Parathyroid adenoma (tissue), 2 donors: Measurements from ENCODE around the gene CLDN15.
"Not testable (repeated sequence)": the region's sequence is repeated elsewhere in the genome, so short reads cannot be mapped to it uniquely, and the experiment has no call there.

ENCODE experiments used
- H2AFZ ChIP-seq: fragments of 300-600 bp; sonication (generic); one replicate; pipeline ENCODE4 v1.7.0; 2017; ENCODE audit warnings: antibody characterized with exemption, mild to moderate bottlenecking
- H3K27ac ChIP-seq: fragments of 300-600 bp; sonication (generic); one replicate; pipeline ENCODE4 v1.7.0; 2017
- H3K27me3 ChIP-seq: fragments of 300-600 bp; sonication (generic); one replicate; pipeline ENCODE4 v1.7.0; 2017; ENCODE audit warnings: low read length; ENCODE audit not compliant: control insufficient read depth, insufficient read depth
- H3K36me3 ChIP-seq: fragments of 300-600 bp; sonication (generic); one replicate; pipeline ENCODE4 v1.7.0; 2017; ENCODE audit warnings: low read length; ENCODE audit not compliant: control insufficient read depth, insufficient read depth
- H3K4me1 ChIP-seq: fragments of 300-600 bp; sonication (generic); one replicate; pipeline ENCODE4 v1.7.0; 2017; ENCODE audit warnings: control low read depth
- H3K4me2 ChIP-seq: fragments of 300-600 bp; sonication (generic); one replicate; pipeline ENCODE4 v1.7.0; 2017; ENCODE audit warnings: low read length
- H3K4me3 ChIP-seq: fragments of 300-600 bp; sonication (generic); one replicate; pipeline ENCODE4 v1.7.0; 2017; ENCODE audit warnings: low read depth, low read length
- H3K79me2 ChIP-seq: fragments of 300-600 bp; sonication (generic); one replicate; pipeline ENCODE4 v1.7.0; 2017; ENCODE audit warnings: control low read depth
- H3K9ac ChIP-seq: fragments of 300-600 bp; sonication (generic); one replicate; pipeline ENCODE4 v1.7.0; 2017; ENCODE audit warnings: mild to moderate bottlenecking
- H3K9me3 ChIP-seq: fragments of 300-600 bp; sonication (generic); one replicate; pipeline ENCODE4 v1.7.0; 2017; ENCODE audit warnings: low read length; ENCODE audit not compliant: control insufficient read depth
- CTCF ChIP-seq: fragments of 300-600 bp; sonication (generic); IDR thresholded peaks from one replicate; pipeline ENCODE4 v1.7.0; 2017; ENCODE audit warnings: antibody characterized with exemption, mild to moderate bottlenecking
- donor health status: primary hyperparathyroidism.

CLDN15 gene

GRCh38 chr7:101210143-101210542 lies 27.5 kb downstream of the CLDN15 start:
- no peaks in the 10 kb centered on the region for H3K27me3 ChIP-seq
- no peak overlapping the region for H2AFZ ChIP-seq
- H3K4me3 ChIP-seq, result no peak overlapping the region
- H3K27ac ChIP-seq, result no peak overlapping the region
- no peaks in the 10 kb centered on the region for H3K4me1 ChIP-seq
- H3K36me3 ChIP-seq, result no peaks in the 10 kb centered on the region
- H3K79me2 ChIP-seq, result no peaks in the 10 kb centered on the region
- H3K4me2 ChIP-seq, result no peak overlapping the region
- no peaks in the 10 kb centered on the region for H3K9me3 ChIP-seq
- TF ChIP-seq CTCF, result no peak
- H3K9ac ChIP-seq, result no peak overlapping the region

- Histone ChIP-seq H3K27me3 (no peaks in the 10 kb centered on the region), H3K27ac (no peak overlapping the region), H3K36me3 (no peaks in the 10 kb centered on the region), H3K9ac (no peak overlapping the region), H3K79me2 (no peaks in the 10 kb centered on the region), H3K4me1 (no peaks in the 10 kb centered on the region), H2AFZ (no peak overlapping the region), H3K4me2 (no peak overlapping the region), H3K4me3 (no peak overlapping the region), H3K9me3 (no peaks in the 10 kb centered on the region)
- no peak for TF ChIP-seq CTCF
Measured at GRCh38 chr7:101208794-101209193, 28.8 kb downstream of the CLDN15 start.

- no peaks in the 10 kb centered on the region for H3K9me3 ChIP-seq
- H3K4me1 ChIP-seq, result no peaks in the 10 kb centered on the region
- no peaks in the 10 kb centered on the region for H3K36me3 ChIP-seq
- H3K79me2 ChIP-seq, result no peaks in the 10 kb centered on the region
- H3K4me2 ChIP-seq, result no peak overlapping the region
- no peaks in the 10 kb centered on the region for H3K27me3 ChIP-seq
- H3K4me3 ChIP-seq, result no peak overlapping the region
- H3K9ac ChIP-seq, result no peak overlapping the region
- no peak overlapping the region for H2AFZ ChIP-seq
- no peak for TF ChIP-seq CTCF
- H3K27ac ChIP-seq, result no peak overlapping the region
Measured at GRCh38 chr7:101207459-101207858, 30.1 kb downstream of the CLDN15 start.

GRCh38 chr7:101206665-101207042 lies 30.9 kb downstream of the CLDN15 start:
- H3K9ac ChIP-seq, result no peak overlapping the region
- H3K27ac ChIP-seq, result no peak overlapping the region
- no peak overlapping the region for H2AFZ ChIP-seq
- no peak overlapping the region for H3K4me3 ChIP-seq
- no peaks in the 10 kb centered on the region for H3K79me2 ChIP-seq
- H3K9me3 ChIP-seq, result no peaks in the 10 kb centered on the region
- no peak overlapping the region for H3K4me2 ChIP-seq
- H3K36me3 ChIP-seq, result no peaks in the 10 kb centered on the region
- no peak for TF ChIP-seq CTCF
- H3K4me1 ChIP-seq, result no peaks in the 10 kb centered on the region
- no peaks in the 10 kb centered on the region for H3K27me3 ChIP-seq

- Histone ChIP-seq H3K36me3 (no peaks in the 10 kb centered on the region), H3K79me2 (no peaks in the 10 kb centered on the region), H2AFZ (no peak overlapping the region), H3K9ac (no peak overlapping the region), H3K27me3 (no peaks in the 10 kb centered on the region), H3K4me3 (no peak overlapping the region), H3K4me2 (no peak overlapping the region), H3K4me1 (no peaks in the 10 kb centered on the region), H3K9me3 (no peaks in the 10 kb centered on the region), H3K27ac (no peak overlapping the region)
- TF ChIP-seq CTCF, result no peak
Measured at GRCh38 chr7:101205901-101206664, 31.5 kb downstream of the CLDN15 start.

- H3K4me3 ChIP-seq, H3K4me2 ChIP-seq, H3K9me3 ChIP-seq, H3K79me2 ChIP-seq, H2AFZ ChIP-seq, H3K4me1 ChIP-seq, H3K27ac ChIP-seq, H3K27me3 ChIP-seq, H3K9ac ChIP-seq, H3K36me3 ChIP-seq: not testable (repeated sequence)
Measured at GRCh38 chr7:101203740-101204738, 33.6 kb downstream of the CLDN15 start.
